Pancreas (tissue), 10 donors: Measurements from ENCODE around the gene KLHL8. TPM values are rescaled to one million over a fixed set of nuclear protein-coding genes. Genes with fewer than 3 reads are reported as not detected.

ENCODE experiments used
- ATAC-seq, 4 donors: fragments of 200-7000 bp; cut with Tn5 transposase; one replicate each; pipeline versions ENCODE4 v1.8.0 to v1.9.1; 2020; ENCODE audit warnings: mild to moderate bottlenecking in 4 of 4, moderate library complexity in 4 of 4
- DNase-seq, 6 donors: peaks; one replicate each; pipeline ENCODE4 v3.0.0-alpha.2; 2020
- FAIRE-seq: peaks from 2 replicates; lab custom pipeline; 2012; peaks lifted over from hg19 to GRCh38; lab: Jason Lieb, UNC
- H3K27ac ChIP-seq, 4 donors: fragments of 200-600 bp; sonication (generic); 1 replicate in 3 of 4; 2 replicates in 1 of 4; pipeline versions ENCODE4 v1.5.0 to v1.8.0; 2020
- H3K27me3 ChIP-seq, 4 donors: fragments of 200-600 bp; one replicate each; pipeline ENCODE4 v1.8.0; 2021
- H3K36me3 ChIP-seq, 3 donors: fragments of 200-600 bp; sonication (generic) in 1 of 3; one replicate each; pipeline versions ENCODE4 v1.5.0 to v1.8.0; 2020 to 2021
- H3K4me1 ChIP-seq, 3 donors: fragments of 200-600 bp; one replicate each; pipeline ENCODE4 v1.8.0; 2021
- H3K4me3 ChIP-seq, 4 donors: fragments of 200-600 bp; sonication (generic) in 2 of 4; one replicate each; pipeline versions ENCODE4 v1.5.0 to v1.8.0; 2020 to 2021
- H3K9me3 ChIP-seq, 4 donors: fragments of 200-600 bp; one replicate each; pipeline ENCODE4 v1.8.0; 2021
- CTCF ChIP-seq, 4 donors: fragments of 200-600 bp; sonication (generic) in 3 of 4; IDR thresholded peaks; one replicate each; pipeline versions ENCODE4 v1.5.0 to v1.8.0; 2021; ENCODE audit warnings: antibody characterized with exemption in 4 of 4
- WGBS, 2 donors: extraction: QIAGEN DNeasy Blood & Tissue Kit; methylation state at CpG; one replicate each; pipeline ENCODE4 v1.1.7; 2013; 5-methylcytosine and 5-hydroxymethylcytosine counted together
- intact Hi-C, 3 donors: fragments of 100-400 bp; cut with DNase I; formaldehyde crosslinking; loops; one replicate each; pipeline versions ENCODE4 v1.11.1 to v1.14.2; 2022
- polyA plus RNA-seq, 2 donors: library from polyadenylated mRNA; stranded (reverse); fragments of 200-250 nt; gene quantifications; one replicate each; pipeline ENCODE4 v1.2.3, GENCODE V29; 2013
- total RNA-seq, 6 donors: library from RNA; stranded (reverse); fragmentation: NEBNext Ultra II Directional in 4 of 6; extraction: Animal tissue kit (Norgen Biotek cat#: 25700) in 4 of 6; gene quantifications; one replicate each; pipeline versions ENCODE4 v1.2.1 to v1.2.4, GENCODE V29; 2021 to 2023
- donor health status: healthy with polysubstance abuse.
- donor health status: DM: no; HTN: no; CAD: no; lungs with moderate emphysema.
- donor health status: DM: no; HTN: no; CAD: no.
- donor health status: control.
- donor health status: control.
- donor health status: Bipolar disorder and iron deficiency.
- donor health status: DM: yes; HTN: yes; CAD: no.
- donor health status: DM: no; HTN: no; CAD: no.
- donor health status: DM: no; HTN: no; CAD: no.
- donor health status: DM: yes; HTN: yes; CAD: no.

KLHL8 gene
- total and polyA plus RNA-seq, 8 donors, result 1.7 to 9.8 (median 5.5) TPM

- ATAC-seq (no peak), FAIRE-seq (no peak), DNase-seq (no peak)
- WGBS, 2 donors, result 67 to 68% methylated on average over 2 of the region's 2 CpGs
- no peaks in the 10 kb centered on the region for H3K36me3 ChIP-seq
- no peak overlapping the region for H3K27ac ChIP-seq
- no peaks in the 10 kb centered on the region for H3K4me1 ChIP-seq
- no peak overlapping the region for H3K4me3 ChIP-seq
- H3K9me3 ChIP-seq, result no peaks in the 10 kb centered on the region
- H3K27me3 ChIP-seq, result no peaks in the 10 kb centered on the region
- TF ChIP-seq CTCF (IDR thresholded peaks at IDR 0.05), result no peak
- intact Hi-C loops, result no loop called here
Measured at GRCh38 chr4:87174672-87175071, 45.7 kb downstream of the KLHL8 start.

DNA sequence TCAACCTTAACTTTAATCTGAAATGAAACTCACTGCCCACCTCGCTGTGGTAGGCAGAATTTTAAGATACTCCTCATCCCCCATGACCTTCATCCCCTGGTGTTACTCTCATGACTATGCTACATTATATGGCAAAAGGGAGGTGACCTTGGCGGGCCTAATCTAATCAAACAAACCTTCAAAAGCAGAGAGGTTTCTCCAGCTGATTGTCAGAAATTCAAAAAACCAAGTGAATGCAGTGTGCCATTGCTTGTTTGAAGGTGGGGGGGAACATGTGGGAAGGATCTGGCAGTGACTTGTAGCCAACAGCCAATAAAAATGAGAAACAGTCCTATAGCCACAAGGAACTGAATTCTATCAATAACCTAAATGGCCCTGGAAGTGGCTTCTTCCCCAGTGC, 48.5 kb downstream of the KLHL8 start:
- no peak for TF ChIP-seq CTCF (IDR thresholded peaks at IDR 0.05)
- Histone ChIP-seq H3K4me1 (no peaks in the 10 kb centered on the region), H3K36me3 (no peaks in the 10 kb centered on the region), H3K27me3 (no peaks in the 10 kb centered on the region), H3K27ac (no peak overlapping the region), H3K9me3 (no peaks in the 10 kb centered on the region), H3K4me3 (no peak overlapping the region)
- WGBS, 2 donors, result 74 to 77% methylated on average over 2 of the region's 2 CpGs
- intact Hi-C loops, result no loop called here
- DNase-seq (no peak), FAIRE-seq (no peak), ATAC-seq (no peak)

DNA sequence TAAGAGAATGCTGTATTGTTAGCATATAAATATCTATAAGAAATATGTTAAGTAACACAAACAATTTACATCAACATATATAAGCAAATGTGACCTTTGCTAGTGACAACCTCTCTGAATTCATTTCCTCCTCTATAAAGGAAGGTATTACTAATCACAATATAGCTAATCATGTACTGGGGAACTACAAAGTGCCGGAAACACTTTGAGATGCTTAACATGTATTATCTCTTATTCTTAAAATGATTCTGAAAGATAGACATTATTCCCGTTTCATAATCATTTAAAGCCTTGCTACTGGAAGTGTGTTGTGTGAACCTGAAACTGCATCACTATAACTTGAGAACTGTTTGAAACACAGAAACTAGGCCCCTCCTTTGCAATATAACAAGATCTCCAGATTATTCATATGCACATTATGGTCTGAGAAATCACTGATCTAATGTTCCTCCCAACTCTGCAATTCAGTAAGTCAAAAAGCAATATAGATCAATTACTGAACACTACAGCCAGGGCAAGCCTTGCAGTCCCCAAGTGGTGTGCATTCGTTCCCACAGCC, 54.0 kb downstream of the KLHL8 start:
- Histone ChIP-seq H3K4me1 (no peaks in the 10 kb centered on the region), H3K9me3 (no peaks in the 10 kb centered on the region), H3K27me3 (no peaks in the 10 kb centered on the region), H3K27ac (no peak overlapping the region), H3K36me3 (no peaks in the 10 kb centered on the region), H3K4me3 (no peak overlapping the region)
- WGBS, 2 donors, result 90 to 97% methylated on average over 3 of the region's 3 CpGs
- intact Hi-C loops, result no loop called here
- DNase-seq (no peak), FAIRE-seq (no peak), ATAC-seq (no peak)
- no peak for TF ChIP-seq CTCF (IDR thresholded peaks at IDR 0.05)

DNA sequence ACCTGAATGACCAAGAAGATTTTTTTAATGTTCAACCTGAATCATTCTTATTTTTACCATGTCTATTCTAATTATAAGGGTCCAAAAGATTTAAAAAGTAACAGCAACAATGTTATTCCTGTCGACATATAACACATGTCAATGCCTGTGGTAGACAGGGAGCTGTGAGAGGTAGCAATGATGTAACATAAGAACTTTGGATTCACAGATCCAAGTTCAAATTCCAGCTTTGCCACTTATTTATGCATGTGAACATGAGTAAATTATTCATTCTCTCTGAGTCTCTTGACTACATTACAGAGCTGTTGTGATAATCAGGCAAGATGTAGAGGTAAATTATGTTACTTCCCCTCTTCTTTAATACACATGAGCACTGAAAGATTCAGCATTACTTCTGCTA, 54.5 kb downstream of the KLHL8 start:
- no peaks in the 10 kb centered on the region for H3K9me3 ChIP-seq
- no peak for ATAC-seq
- intact Hi-C loops, result no loop called here
- FAIRE-seq, result no peak
- H3K27ac ChIP-seq, result no peak overlapping the region
- no peak for DNase-seq
- H3K4me1 ChIP-seq, result no peaks in the 10 kb centered on the region
- TF ChIP-seq CTCF (IDR thresholded peaks at IDR 0.05), result no peak
- H3K4me3 ChIP-seq, result no peak overlapping the region
- H3K36me3 ChIP-seq, result no peaks in the 10 kb centered on the region
- no peaks in the 10 kb centered on the region for H3K27me3 ChIP-seq
- WGBS, 2 donors, result 98 to 100% methylated on average over 1 of the region's 1 CpG

DNA sequence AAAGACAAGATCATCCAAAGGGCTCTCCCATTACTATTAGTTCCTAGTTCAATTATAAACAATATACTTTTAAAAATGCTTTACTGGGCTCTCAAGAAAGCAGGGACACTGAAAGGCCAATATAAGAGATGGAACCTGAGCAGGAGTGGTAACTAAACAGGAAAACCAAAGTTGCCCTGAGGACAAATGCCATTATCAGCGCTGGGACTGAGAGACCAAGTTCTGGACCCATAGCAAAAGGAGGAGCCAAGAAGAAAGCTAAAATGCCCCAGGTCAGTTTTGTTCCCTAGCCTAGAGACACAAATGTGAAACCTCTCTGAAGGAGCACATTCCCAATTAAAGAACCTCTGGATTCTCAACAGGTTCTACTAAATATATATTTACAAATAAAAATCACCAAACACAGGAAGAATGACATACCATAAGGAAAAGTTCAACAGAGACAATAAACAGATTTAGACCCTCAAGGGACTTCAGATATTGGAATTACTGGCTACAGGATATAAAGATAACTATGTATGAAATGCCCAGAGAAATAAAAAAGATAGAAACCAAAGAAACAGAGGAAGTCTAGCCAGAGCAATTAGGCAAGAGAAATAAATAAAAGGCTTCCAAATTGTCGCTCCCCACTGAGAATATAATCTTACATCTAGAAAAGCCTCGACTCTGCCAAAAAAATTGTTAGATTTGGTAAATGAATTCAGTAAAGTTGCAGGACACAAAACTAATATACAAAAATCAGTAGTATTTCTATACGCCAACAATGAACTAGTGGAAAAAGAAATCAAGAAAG, 67.1 kb downstream of the KLHL8 start:
- Histone ChIP-seq H3K9me3 (no peaks in the 10 kb centered on the region), H3K27ac (no peak overlapping the region), H3K27me3 (no peaks in the 10 kb centered on the region), H3K4me1 (no peaks in the 10 kb centered on the region), H3K36me3 (no peaks in the 10 kb centered on the region), H3K4me3 (no peak overlapping the region)
- FAIRE-seq (no peak), ATAC-seq (no peak), DNase-seq (no peak)
- TF ChIP-seq CTCF (IDR thresholded peaks at IDR 0.05), result no peak
- WGBS, 2 donors, result 79 to 86% methylated on average over 4 of the region's 4 CpGs
- intact Hi-C loops, result loop anchor here in 2 of 3 donors (5.0 to 10.0 kb wide), 2 partner anchors 79 to 82 kb away; no protein-coding TSS in a partner anchor
